Upper lobe of right lung (tissue), 1 donor: Measurements from ENCODE around the gene EAF1. TPM values are rescaled to one million over a fixed set of nuclear protein-coding genes. Genes with fewer than 3 reads are reported as not detected.

Source experiments
- ATAC-seq: fragments of 200-7000 bp; cut with Tn5 transposase; one replicate; pipeline ENCODE4 v1.9.1; 2020; ENCODE audit warnings: mild to moderate bottlenecking, moderate library complexity
- DNase-seq: peaks from one replicate; pipeline ENCODE4 v3.0.0-alpha.2; 2020
- H3K27ac ChIP-seq: fragments of 200-600 bp; one replicate; pipeline ENCODE4 v1.8.0; 2022
- H3K27me3 ChIP-seq: fragments of 200-600 bp; one replicate; pipeline ENCODE4 v1.8.0; 2022; ENCODE audit warnings: mild to moderate bottlenecking
- H3K36me3 ChIP-seq: fragments of 200-600 bp; one replicate; pipeline ENCODE4 v1.8.0; 2022
- H3K4me1 ChIP-seq: fragments of 200-600 bp; one replicate; pipeline ENCODE4 v1.8.0; 2022
- H3K4me3 ChIP-seq: fragments of 200-600 bp; one replicate; pipeline ENCODE4 v1.8.0; 2022; ENCODE audit warnings: mild to moderate bottlenecking
- H3K9me3 ChIP-seq: fragments of 200-600 bp; one replicate; pipeline ENCODE4 v1.8.0; 2022
- CTCF ChIP-seq: fragments of 200-600 bp; IDR thresholded peaks from one replicate; pipeline ENCODE4 v1.8.0; 2022; ENCODE audit warnings: antibody characterized with exemption
- intact Hi-C: fragments of 100-400 bp; cut with DNase I; formaldehyde crosslinking; loops from one replicate; pipeline ENCODE4 v1.11.0; 2022
- total RNA-seq: library from RNA; stranded (reverse); fragmentation: NEBNext Ultra II Directional; extraction: Animal tissue kit (Norgen Biotek cat#: 25700); gene quantifications from one replicate; pipeline ENCODE4 v1.2.1, GENCODE V29; 2021
- donor health status: DM: no; HTN: yes; CAD: no; lungs with severe emphysema.

Gene EAF1
- total RNA-seq, 1 donor from 2014 or later = 24.6 TPM

DNA sequence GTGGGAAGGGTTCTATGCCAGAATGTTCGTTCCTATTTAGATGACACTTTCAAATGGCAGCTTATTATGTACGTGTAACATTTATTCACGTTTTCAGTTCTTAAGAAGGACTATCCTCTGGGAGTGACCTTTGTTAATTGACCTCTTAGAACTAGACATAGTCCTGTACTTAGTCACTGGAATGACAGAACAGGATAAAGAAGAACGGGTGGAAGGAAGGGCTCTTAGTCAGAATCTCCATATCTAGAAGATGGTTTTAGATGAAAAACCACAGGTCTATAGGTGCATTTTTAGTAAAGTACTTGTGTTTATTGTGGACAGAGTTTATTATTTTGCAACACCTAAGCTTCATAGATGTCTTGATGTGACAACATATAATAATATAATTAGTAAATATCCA is 6.5 kb upstream of the EAF1 start:
- no peak for ATAC-seq
- no peak for DNase-seq
- H3K27me3 ChIP-seq = no peaks in the 10 kb centered on the region
- no peak overlapping the region for H3K27ac ChIP-seq
- intact Hi-C loops = no loop called here
- no peak overlapping the region for H3K4me3 ChIP-seq
- no peaks in the 10 kb centered on the region for H3K9me3 ChIP-seq
- TF ChIP-seq CTCF = no peak
- H3K36me3 ChIP-seq = peaks cover 82% of the 10 kb centered on the region
- peaks cover 6% of the 10 kb centered on the region for H3K4me1 ChIP-seq

DNA sequence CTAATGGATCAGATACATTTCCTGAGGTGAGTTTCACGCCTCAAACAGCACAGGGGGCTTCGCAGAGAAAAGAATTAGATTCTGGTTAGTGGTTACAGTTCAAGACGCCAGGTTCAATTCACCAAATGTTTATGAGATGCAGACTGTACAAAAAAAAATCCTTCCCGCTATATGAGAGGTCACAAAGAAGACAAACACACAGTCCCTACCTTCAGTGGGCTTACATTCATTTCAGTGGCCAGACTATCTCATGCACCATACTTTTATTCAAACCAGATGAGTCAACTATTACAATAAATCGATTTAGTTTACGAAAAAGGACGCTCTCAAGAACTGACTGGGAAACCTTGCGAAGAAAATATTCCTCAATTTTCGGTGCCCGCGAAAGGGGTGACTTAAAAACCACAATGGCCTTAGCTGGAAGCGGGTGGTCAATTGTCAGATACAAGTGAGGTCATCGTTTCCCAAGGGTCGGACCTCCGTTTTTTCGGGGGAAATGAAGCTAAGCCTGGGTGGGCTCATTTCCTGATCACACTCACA is 749 bp upstream of the EAF1 start:
- intact Hi-C loops = no loop called here
- DNase-seq = no peak
- no peak for ATAC-seq
- H3K4me1 ChIP-seq = peaks cover 24% of the 10 kb centered on the region
- peak overlapping the region; percentile 91 for H3K27ac ChIP-seq
- no peaks in the 10 kb centered on the region for H3K9me3 ChIP-seq
- no peaks in the 10 kb centered on the region for H3K27me3 ChIP-seq
- peaks cover 50% of the 10 kb centered on the region for H3K36me3 ChIP-seq
- peak overlapping the region; percentile 97 for H3K4me3 ChIP-seq
- no peak for TF ChIP-seq CTCF

- intact Hi-C loops = no loop called here
- H3K27ac ChIP-seq = peak overlapping the region; percentile 91
- H3K9me3 ChIP-seq = no peaks in the 10 kb centered on the region
- H3K27me3 ChIP-seq = no peaks in the 10 kb centered on the region
- DNase-seq (no peak), ATAC-seq (peak; percentile 13)
- H3K36me3 ChIP-seq = peaks cover 50% of the 10 kb centered on the region
- H3K4me3 ChIP-seq = peak overlapping the region; percentile 97
- peaks cover 24% of the 10 kb centered on the region for H3K4me1 ChIP-seq
- TF ChIP-seq CTCF = no peak
Observed at GRCh38 chr3:15427981-15428380, 583 bp downstream of the EAF1 start.

- no peaks in the 10 kb centered on the region for H3K9me3 ChIP-seq
- H3K27me3 ChIP-seq = no peaks in the 10 kb centered on the region
- DNase-seq = no peak
- peaks cover 50% of the 10 kb centered on the region for H3K36me3 ChIP-seq
- intact Hi-C loops = no loop called here
- no peak for TF ChIP-seq CTCF
- no peak overlapping the region for H3K27ac ChIP-seq
- ATAC-seq = peak; percentile 26
- H3K4me1 ChIP-seq = peaks cover 24% of the 10 kb centered on the region
- H3K4me3 ChIP-seq = peak overlapping the region; percentile 97
Observed at GRCh38 chr3:15428539-15428938, 1.1 kb downstream of the EAF1 start.

- Histone ChIP-seq H3K36me3 (peaks cover 50% of the 10 kb centered on the region), H3K4me3 (peak overlapping the region; percentile 97), H3K9me3 (no peaks in the 10 kb centered on the region), H3K4me1 (peaks cover 24% of the 10 kb centered on the region), H3K27me3 (no peaks in the 10 kb centered on the region), H3K27ac (no peak overlapping the region)
- no peak for TF ChIP-seq CTCF
- DNase-seq = no peak
- ATAC-seq = no peak
- intact Hi-C loops = no loop called here
Observed at GRCh38 chr3:15429080-15429479, 1.7 kb downstream of the EAF1 start.

DNA sequence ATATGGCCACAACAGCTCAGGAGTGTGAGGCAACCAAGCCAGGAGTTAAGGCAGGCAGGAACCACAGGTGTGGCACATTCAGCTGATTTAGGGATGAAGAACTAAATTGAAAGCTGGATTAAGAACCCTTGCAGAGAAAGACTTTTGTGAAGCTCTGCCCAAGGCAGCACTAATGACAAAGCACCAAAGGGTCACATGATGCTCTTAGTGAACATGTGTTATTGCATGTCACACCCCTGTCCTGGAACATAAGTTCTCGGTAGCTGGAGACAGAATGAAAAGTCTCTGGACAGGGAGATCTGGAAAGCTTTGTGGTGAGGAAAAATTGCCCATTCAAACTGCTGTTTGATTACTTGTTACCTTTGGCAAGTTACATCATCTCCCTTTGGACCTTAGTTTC is 3.2 kb downstream of the EAF1 start:
- ATAC-seq (no peak), DNase-seq (no peak)
- peaks cover 21% of the 10 kb centered on the region for H3K4me1 ChIP-seq
- H3K36me3 ChIP-seq = peaks cover 54% of the 10 kb centered on the region
- no peak overlapping the region for H3K4me3 ChIP-seq
- no peaks in the 10 kb centered on the region for H3K9me3 ChIP-seq
- TF ChIP-seq CTCF = no peak
- intact Hi-C loops = no loop called here
- H3K27me3 ChIP-seq = no peaks in the 10 kb centered on the region
- no peak overlapping the region for H3K27ac ChIP-seq
